DND-41 (cell line): ENCODE data around the gene TOR3A.

Experiments used
- EZH2 ChIP-seq: IDR thresholded peaks from 3 replicates; pipeline ENCODE4 v1.6.1; 2012; ENCODE audit warnings: borderline replicate concordance, low read depth, mild to moderate bottlenecking, moderate library complexity, low read length, inconsistent platforms; ENCODE audit not compliant: severe bottlenecking
- TF ChIP-seq, protein P1 (sequence below): IDR thresholded peaks from 2 replicates; pipeline ENCODE4 v1.5.1; 2012; ENCODE audit warnings: borderline replicate concordance, low read length, moderate library complexity, mild to moderate bottlenecking; ENCODE audit not compliant: poor library complexity, severe bottlenecking; ENCODE audit errors: extremely low read depth

DNA sequence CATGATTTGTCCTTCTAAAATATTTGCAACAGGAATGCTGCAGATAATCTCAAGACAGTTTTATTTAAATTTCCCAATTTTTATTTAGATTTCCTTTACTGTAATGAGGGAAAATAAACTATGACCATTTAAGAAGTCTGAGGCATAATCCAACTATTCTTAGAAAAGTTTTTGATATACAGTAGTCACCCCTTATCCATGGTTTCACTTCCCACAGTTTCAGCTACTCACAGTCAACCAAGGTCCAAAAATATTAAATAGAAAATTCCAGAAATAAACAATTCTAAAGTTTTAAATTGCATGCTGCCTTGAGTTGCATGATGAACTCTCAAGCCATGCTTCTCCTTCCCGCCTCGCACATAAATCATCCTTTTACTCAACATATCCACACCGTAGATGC is 33.3 kb downstream of the TOR3A start:
- TF ChIP-seq, protein P1, sequence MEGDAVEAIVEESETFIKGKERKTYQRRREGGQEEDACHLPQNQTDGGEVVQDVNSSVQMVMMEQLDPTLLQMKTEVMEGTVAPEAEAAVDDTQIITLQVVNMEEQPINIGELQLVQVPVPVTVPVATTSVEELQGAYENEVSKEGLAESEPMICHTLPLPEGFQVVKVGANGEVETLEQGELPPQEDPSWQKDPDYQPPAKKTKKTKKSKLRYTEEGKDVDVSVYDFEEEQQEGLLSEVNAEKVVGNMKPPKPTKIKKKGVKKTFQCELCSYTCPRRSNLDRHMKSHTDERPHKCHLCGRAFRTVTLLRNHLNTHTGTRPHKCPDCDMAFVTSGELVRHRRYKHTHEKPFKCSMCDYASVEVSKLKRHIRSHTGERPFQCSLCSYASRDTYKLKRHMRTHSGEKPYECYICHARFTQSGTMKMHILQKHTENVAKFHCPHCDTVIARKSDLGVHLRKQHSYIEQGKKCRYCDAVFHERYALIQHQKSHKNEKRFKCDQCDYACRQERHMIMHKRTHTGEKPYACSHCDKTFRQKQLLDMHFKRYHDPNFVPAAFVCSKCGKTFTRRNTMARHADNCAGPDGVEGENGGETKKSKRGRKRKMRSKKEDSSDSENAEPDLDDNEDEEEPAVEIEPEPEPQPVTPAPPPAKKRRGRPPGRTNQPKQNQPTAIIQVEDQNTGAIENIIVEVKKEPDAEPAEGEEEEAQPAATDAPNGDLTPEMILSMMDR = no peak
- TF ChIP-seq EZH2 = no peak
